ENCODE results near the gene ABHD15. TPM values are rescaled to one million over a fixed set of nuclear protein-coding genes. Genes with fewer than 3 reads are reported as not detected.
A peak's percentile ranks its signal among the peaks of the same experiment; 100 is the strongest.

The ABHD15 gene
- total and polyA plus RNA-seq, 9 of the 15 experiments (the other 6 are each of a cell fraction or from before 2014, with no cell fraction given): 0.85 to 4.2 (median 2.1) TPM

GRCh38 chr17:29591737-29592608 is 25.1 kb upstream of the ABHD15 start (continued):
- TF ChIP-seq FOXK2 (conservative IDR thresholded peaks at IDR 0.05 in 1 of 2, IDR thresholded peaks at IDR 0.05 in 1 of 2; ENCODE audit: low read depth in 2 of 2) (no peak), SIX5 (IDR thresholded peaks at IDR 0.05; ENCODE audit: borderline replicate concordance in 1 of 2, insufficient read depth in 1 of 2, low read depth in 1 of 2, low read length in 2 of 2) (no peak), KLF6 (CRISPR knock-in tag; IDR thresholded peaks at IDR 0.05; ENCODE audit: borderline replicate concordance) (peak; percentile 27; the same call in 1 of the 2 replicates), PHF21A (IDR thresholded peaks at IDR 0.05; ENCODE audit: borderline replicate concordance, low read depth) (no peak; the same call in 1 of the 2 replicates), FOXK1 (CRISPR knock-in tag; IDR thresholded peaks at IDR 0.05; ENCODE audit: borderline replicate concordance) (no peak), NFE2L1 (tag; IDR thresholded peaks at IDR 0.05; ENCODE audit: borderline replicate concordance, low read depth) (no peak), PHB (CRISPR knock-in tag; IDR thresholded peaks at IDR 0.05) (no peak), ZNF133 (CRISPR knock-in tag; IDR thresholded peaks at IDR 0.05) (no peak), NRF1 (conservative IDR thresholded peaks at IDR 0.05 in 1 of 2, IDR thresholded peaks at IDR 0.05 in 1 of 2) (no peak; a peak in 1 of 4 replicates), ZNF143 (CRISPR knock-in tag; IDR thresholded peaks at IDR 0.05) (no peak), MBD1 (CRISPR knock-in tag; IDR thresholded peaks at IDR 0.05) (no peak)
- TF ChIP-seq, protein P1, sequence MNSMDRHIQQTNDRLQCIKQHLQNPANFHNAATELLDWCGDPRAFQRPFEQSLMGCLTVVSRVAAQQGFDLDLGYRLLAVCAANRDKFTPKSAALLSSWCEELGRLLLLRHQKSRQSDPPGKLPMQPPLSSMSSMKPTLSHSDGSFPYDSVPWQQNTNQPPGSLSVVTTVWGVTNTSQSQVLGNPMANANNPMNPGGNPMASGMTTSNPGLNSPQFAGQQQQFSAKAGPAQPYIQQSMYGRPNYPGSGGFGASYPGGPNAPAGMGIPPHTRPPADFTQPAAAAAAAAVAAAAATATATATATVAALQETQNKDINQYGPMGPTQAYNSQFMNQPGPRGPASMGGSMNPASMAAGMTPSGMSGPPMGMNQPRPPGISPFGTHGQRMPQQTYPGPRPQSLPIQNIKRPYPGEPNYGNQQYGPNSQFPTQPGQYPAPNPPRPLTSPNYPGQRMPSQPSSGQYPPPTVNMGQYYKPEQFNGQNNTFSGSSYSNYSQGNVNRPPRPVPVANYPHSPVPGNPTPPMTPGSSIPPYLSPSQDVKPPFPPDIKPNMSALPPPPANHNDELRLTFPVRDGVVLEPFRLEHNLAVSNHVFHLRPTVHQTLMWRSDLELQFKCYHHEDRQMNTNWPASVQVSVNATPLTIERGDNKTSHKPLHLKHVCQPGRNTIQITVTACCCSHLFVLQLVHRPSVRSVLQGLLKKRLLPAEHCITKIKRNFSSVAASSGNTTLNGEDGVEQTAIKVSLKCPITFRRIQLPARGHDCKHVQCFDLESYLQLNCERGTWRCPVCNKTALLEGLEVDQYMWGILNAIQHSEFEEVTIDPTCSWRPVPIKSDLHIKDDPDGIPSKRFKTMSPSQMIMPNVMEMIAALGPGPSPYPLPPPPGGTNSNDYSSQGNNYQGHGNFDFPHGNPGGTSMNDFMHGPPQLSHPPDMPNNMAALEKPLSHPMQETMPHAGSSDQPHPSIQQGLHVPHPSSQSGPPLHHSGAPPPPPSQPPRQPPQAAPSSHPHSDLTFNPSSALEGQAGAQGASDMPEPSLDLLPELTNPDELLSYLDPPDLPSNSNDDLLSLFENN (IDR thresholded peaks at IDR 0.05; ENCODE audit: low read depth in 2 of 2, low read length in 2 of 2): no peak
